Cardiac fibroblast (primary cell): ENCODE measurements around the gene DCST2.

Experiments used
- DNase-seq, 2 donors: peaks; one replicate each; pipeline versions ENCODE4 v3.0.0 to v3.0.0-alpha.2; 2010; ENCODE audit warnings: low read depth in 2 of 2
- H3K4me3 ChIP-seq, 2 donors: replicated peaks in 1 of 2; 1 replicate in 1 of 2; 2 replicates in 1 of 2; pipeline ENCODE4 v1.5.1; 2011; ENCODE audit warnings: low read depth in 2 of 2, low read length in 2 of 2, mild to moderate bottlenecking in 2 of 2, moderate library complexity in 1 of 2
- CTCF ChIP-seq: IDR thresholded peaks from one replicate; pipeline ENCODE4 v1.5.1; 2011; ENCODE audit warnings: low read depth, mild to moderate bottlenecking, low read length, inconsistent platforms

The DCST2 gene

DNA sequence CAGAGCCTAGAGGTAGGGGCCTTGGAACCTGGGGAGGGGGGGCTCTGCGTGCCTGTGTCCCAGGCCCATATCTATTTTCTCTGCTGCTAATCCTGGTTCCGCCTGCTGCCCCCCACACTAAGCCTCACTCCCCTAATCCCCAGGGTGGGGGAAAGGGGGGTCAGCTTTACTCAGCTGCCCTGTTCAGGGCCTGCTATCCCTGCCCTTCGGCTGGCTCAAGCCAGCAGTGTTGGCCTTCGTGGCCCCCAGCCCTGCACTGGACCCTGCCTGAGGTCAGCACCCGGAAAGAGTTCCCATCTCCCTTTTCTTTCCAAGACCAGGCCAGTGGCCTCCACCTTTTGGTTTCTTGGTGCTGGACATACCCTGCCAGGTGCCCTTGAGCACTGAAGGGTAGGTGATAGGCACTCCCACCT lies 22.6 kb downstream of the DCST2 start:
- no peak for TF ChIP-seq CTCF
- no peak overlapping the region for H3K4me3 ChIP-seq
- no peak for DNase-seq

DNA sequence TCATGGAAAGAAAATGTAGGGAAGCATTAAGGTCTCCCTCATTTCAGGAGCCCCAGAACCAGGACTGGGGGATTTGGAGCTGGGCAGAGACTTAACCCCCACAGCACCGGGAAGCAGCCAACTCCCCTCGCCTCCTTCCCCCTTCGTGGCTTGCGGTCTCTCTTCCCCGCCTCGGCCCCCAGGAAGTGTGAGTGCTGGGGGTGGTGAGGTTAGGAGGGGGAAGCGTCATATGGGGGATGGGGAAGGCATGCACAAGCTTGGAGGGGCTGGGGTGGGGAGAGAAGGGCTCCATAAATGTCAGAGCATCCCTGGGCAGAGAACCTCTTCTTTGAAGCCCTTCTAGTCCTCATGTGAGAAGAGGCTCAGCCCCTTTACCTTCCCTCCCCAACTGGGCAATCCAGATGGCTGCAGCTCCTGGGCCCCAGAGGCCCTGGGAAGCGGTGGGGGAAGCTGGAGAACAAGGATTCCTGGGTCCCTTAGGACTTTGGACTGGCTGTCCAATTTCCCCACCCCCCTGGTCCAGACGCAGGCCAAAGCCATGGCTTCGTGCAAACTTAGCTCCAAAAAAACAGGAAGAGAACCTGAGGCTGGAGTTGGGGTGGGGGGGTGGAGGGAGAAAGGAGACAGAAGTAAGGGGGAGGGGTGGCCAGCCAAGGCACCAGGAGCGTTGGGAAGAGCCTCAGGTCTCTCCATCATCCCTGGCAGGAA lies 23.2 kb downstream of the DCST2 start:
- H3K4me3 ChIP-seq, result no peak overlapping the region
- DNase-seq, result no peak
- no peak for TF ChIP-seq CTCF

DNA sequence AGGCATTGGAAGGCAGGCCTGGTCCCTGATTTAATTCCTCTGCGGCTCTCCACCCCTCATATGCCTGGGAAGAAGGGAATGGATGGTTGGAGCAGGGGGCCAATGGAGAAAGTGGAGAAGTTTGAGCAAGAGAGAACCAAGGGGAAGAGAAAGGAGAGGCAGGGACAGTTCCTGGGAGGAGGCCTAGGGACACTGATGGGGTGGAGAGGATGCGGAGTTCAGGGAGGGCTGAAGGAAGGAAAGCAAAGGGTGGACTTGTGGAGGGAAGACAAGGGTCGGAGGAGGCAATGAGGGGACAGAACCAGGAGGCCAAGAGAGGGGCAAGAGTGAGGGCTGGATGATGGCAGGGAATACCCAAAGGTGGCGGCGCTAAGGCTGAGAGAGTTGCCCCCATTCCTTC lies 23.8 kb downstream of the DCST2 start:
- no peak for DNase-seq
- TF ChIP-seq CTCF, result no peak
- H3K4me3 ChIP-seq, result no peak overlapping the region

GRCh38 chr1:155009221-155009711 lies 24.3 kb downstream of the DCST2 start:
- no peak for TF ChIP-seq CTCF
- DNase-seq, result no peak
- no peak overlapping the region for H3K4me3 ChIP-seq

- TF ChIP-seq CTCF, result no peak
- no peak overlapping the region for H3K4me3 ChIP-seq
- DNase-seq, result no peak
These were observed 25.3 kb downstream of the DCST2 start for GRCh38 chr1:155008015-155008941.

GRCh38 chr1:155007251-155007828 lies 26.2 kb downstream of the DCST2 start:
- no peak overlapping the region for H3K4me3 ChIP-seq
- DNase-seq, result no peak
- TF ChIP-seq CTCF, result no peak
